ENCODE measurements around the gene AHSG. TPM values are rescaled to one million over a fixed set of nuclear protein-coding genes. Genes with fewer than 3 reads are reported as not detected.

Gene AHSG
- total and polyA plus RNA-seq, 4 donors = 0.03 to 0.92 (median 0.20) TPM; not detected in 1

DNA sequence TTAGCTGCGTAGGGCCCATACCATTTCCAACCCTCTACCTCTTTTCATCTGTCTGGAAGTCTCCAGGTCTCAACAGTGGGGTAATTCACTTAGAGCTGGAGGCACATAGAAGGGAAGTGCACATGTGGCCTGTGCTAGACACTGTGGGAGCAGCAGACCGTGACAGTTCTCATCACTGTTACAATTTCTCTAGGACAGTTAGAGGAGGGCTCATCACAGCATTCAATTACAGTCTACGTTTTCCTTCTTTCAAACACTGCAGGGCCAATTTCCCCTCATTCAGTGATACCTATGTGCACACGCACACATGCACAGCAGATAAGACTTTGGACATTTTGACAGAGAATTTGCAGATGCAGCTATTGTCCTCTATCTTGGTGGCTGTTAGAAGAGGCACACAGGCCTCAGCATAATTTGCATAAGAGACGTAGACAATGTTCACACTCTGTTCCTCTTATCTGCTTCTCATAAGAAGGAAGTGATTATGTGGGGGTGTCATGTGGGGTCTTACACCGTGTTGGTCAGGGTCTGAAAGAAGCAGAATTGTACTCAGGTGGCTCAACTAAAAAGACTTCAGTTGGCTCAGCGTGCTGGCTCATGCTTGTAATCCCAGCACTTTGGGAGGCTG lies 40.3 kb downstream of the AHSG start:
- ATAC-seq (ENCODE audit: insufficient read depth, low FRiP score) (no peak), DNase-seq (no peak)
- WGBS, 2 donors = 73 to 74% methylated on average over 7 of the region's 7 CpGs
- no peak overlapping the region for H3K27ac ChIP-seq (ENCODE audit: low read depth in 1 of 2, low read length in 1 of 2)
- no peaks in the 10 kb centered on the region for H3K27me3 ChIP-seq (ENCODE audit: control insufficient read depth in 3 of 3, insufficient read depth in 3 of 3, low read length in 2 of 3)
- no peak for TF ChIP-seq CTCF (IDR thresholded peaks at IDR 0.05; ENCODE audit: control extremely low read depth, extremely low read depth)
- H3K4me3 ChIP-seq = no peak overlapping the region
- no peaks in the 10 kb centered on the region for H3K36me3 ChIP-seq (ENCODE audit: control insufficient read depth in 4 of 4, insufficient read depth in 4 of 4, low read length in 4 of 4)
- no peak overlapping the region for H3K9ac ChIP-seq (ENCODE audit: insufficient read depth in 1 of 2, low read length in 2 of 2)
- H3K4me1 ChIP-seq (ENCODE audit: control insufficient read depth in 5 of 5, insufficient read depth in 5 of 5, low read length in 5 of 5) = no peaks in the 10 kb centered on the region
- H3K9me3 ChIP-seq (ENCODE audit: control insufficient read depth in 4 of 4, insufficient read depth in 3 of 4, low read length in 3 of 4) = no peaks in the 10 kb centered on the region

- DNase-seq (peak in 1 of 3 donors; percentile 3), ATAC-seq (ENCODE audit: insufficient read depth, low FRiP score) (no peak)
- no peak for TF ChIP-seq CTCF (IDR thresholded peaks at IDR 0.05; ENCODE audit: control extremely low read depth, extremely low read depth)
- Histone ChIP-seq H3K27ac (ENCODE audit: low read depth in 1 of 2, low read length in 1 of 2) (no peak overlapping the region), H3K9me3 (ENCODE audit: control insufficient read depth in 4 of 4, insufficient read depth in 3 of 4, low read length in 3 of 4) (no peaks in the 10 kb centered on the region), H3K4me1 (ENCODE audit: control insufficient read depth in 5 of 5, insufficient read depth in 5 of 5, low read length in 5 of 5) (no peaks in the 10 kb centered on the region), H3K36me3 (ENCODE audit: control insufficient read depth in 4 of 4, insufficient read depth in 4 of 4, low read length in 4 of 4) (no peaks in the 10 kb centered on the region), H3K27me3 (ENCODE audit: control insufficient read depth in 3 of 3, insufficient read depth in 3 of 3, low read length in 2 of 3) (no peaks in the 10 kb centered on the region), H3K4me3 (no peak overlapping the region), H3K9ac (ENCODE audit: insufficient read depth in 1 of 2, low read length in 2 of 2) (no peak overlapping the region)
- WGBS, 2 donors = 45 to 64% methylated on average over 6 of the region's 6 CpGs
Measured at GRCh38 chr3:186653984-186654383, 41.1 kb downstream of the AHSG start.

- no peaks in the 10 kb centered on the region for H3K36me3 ChIP-seq (ENCODE audit: control insufficient read depth in 4 of 4, insufficient read depth in 4 of 4, low read length in 4 of 4)
- H3K27ac ChIP-seq (ENCODE audit: low read depth in 1 of 2, low read length in 1 of 2) = no peak overlapping the region
- H3K4me1 ChIP-seq (ENCODE audit: control insufficient read depth in 5 of 5, insufficient read depth in 5 of 5, low read length in 5 of 5) = no peaks in the 10 kb centered on the region
- 50 to 51% methylated on average over 7 of the region's 7 CpGs for WGBS, 2 donors
- DNase-seq (no peak), ATAC-seq (ENCODE audit: insufficient read depth, low FRiP score) (no peak)
- no peak for TF ChIP-seq CTCF (IDR thresholded peaks at IDR 0.05; ENCODE audit: control extremely low read depth, extremely low read depth)
- peaks cover 2 to 4% (median 3%) of the 10 kb centered on the region in 3 donors for H3K27me3 ChIP-seq (ENCODE audit: control insufficient read depth in 3 of 3, insufficient read depth in 3 of 3, low read length in 2 of 3)
- H3K4me3 ChIP-seq = no peak overlapping the region
- no peaks in the 10 kb centered on the region for H3K9me3 ChIP-seq (ENCODE audit: control insufficient read depth in 4 of 4, insufficient read depth in 3 of 4, low read length in 3 of 4)
- no peak overlapping the region for H3K9ac ChIP-seq (ENCODE audit: insufficient read depth in 1 of 2, low read length in 2 of 2)
Measured at GRCh38 chr3:186663361-186664118, 50.7 kb downstream of the AHSG start.
